Keratinocyte (primary cell): ENCODE data around the gene ERC2. TPM values are rescaled to one million over a fixed set of nuclear protein-coding genes. Genes with fewer than 3 reads are reported as not detected.

Source experiments
- DNase-seq: peaks from one replicate; pipeline ENCODE4 v3.0.0-alpha.2; 2011; ENCODE audit warnings: low read depth, missing footprints, low spot score
- FAIRE-seq: peaks from 2 replicates; lab custom pipeline; 2011; peaks lifted over from hg19 to GRCh38; lab: Jason Lieb, UNC
- H2AFZ ChIP-seq: 2 replicates; pipeline ENCODE4 v1.6.0; 2012; ENCODE audit warnings: low read length, control low read depth, inconsistent platforms; ENCODE audit not compliant: control insufficient read depth
- H3K27ac ChIP-seq: 2 replicates; pipeline ENCODE4 v1.5.1; 2011; ENCODE audit warnings: low read length; ENCODE audit not compliant: control insufficient read depth, insufficient read depth
- H3K27me3 ChIP-seq: 3 replicates; pipeline ENCODE4 v1.6.0; 2011; ENCODE audit warnings: low read length; ENCODE audit not compliant: control insufficient read depth, insufficient read depth; ENCODE audit errors: extremely low read depth
- H3K36me3 ChIP-seq, 2 experiments: 2 replicates in 1 of 2; 3 replicates in 1 of 2; pipeline ENCODE4 v1.5.1; 2011; ENCODE audit warnings: low read length in 2 of 2, mild to moderate bottlenecking in 1 of 2; ENCODE audit not compliant: control insufficient read depth in 2 of 2, insufficient read depth in 2 of 2; ENCODE audit errors: extremely low read depth in 1 of 2
- H3K4me1 ChIP-seq: 3 replicates; pipeline ENCODE4 v1.5.1; 2011; ENCODE audit warnings: low read length; ENCODE audit not compliant: control insufficient read depth, insufficient read depth; ENCODE audit errors: extremely low read depth
- H3K4me2 ChIP-seq: 3 replicates; pipeline ENCODE4 v1.6.0; 2011; ENCODE audit warnings: low read depth, low read length; ENCODE audit not compliant: control insufficient read depth, insufficient read depth; ENCODE audit errors: extremely low read depth
- H3K4me3 ChIP-seq, 3 experiments: fragments of 200-600 bp in 1 of 3; sonication (generic) in 1 of 3; 2 replicates in 2 of 3; 3 replicates in 1 of 3; pipeline ENCODE4 v1.5.1; 2011 to 2016; ENCODE audit warnings: low read length in 3 of 3, mild to moderate bottlenecking in 3 of 3, control low read depth in 2 of 3, inconsistent platforms in 1 of 3, low read depth in 1 of 3, mixed read lengths in 1 of 3, mixed run types in 1 of 3, moderate library complexity in 1 of 3; ENCODE audit not compliant: control insufficient read depth in 2 of 3, insufficient read depth in 2 of 3; ENCODE audit errors: extremely low read depth in 1 of 3
- H3K79me2 ChIP-seq: 2 replicates; pipeline ENCODE4 v1.6.0; 2012; ENCODE audit warnings: low read length; ENCODE audit not compliant: control insufficient read depth, insufficient read depth
- H3K9ac ChIP-seq: 3 replicates; pipeline ENCODE4 v1.6.0; 2011; ENCODE audit warnings: low read length; ENCODE audit not compliant: control insufficient read depth, insufficient read depth; ENCODE audit errors: extremely low read depth
- H3K9me1 ChIP-seq: 3 replicates; pipeline ENCODE4 v1.6.0; 2011; ENCODE audit warnings: low read length; ENCODE audit not compliant: control insufficient read depth, insufficient read depth; ENCODE audit errors: extremely low read depth
- H3K9me3 ChIP-seq: 2 replicates; pipeline ENCODE4 v1.5.1; 2012; ENCODE audit warnings: low read depth, low read length; ENCODE audit not compliant: control insufficient read depth
- H4K20me1 ChIP-seq: 3 replicates; pipeline ENCODE4 v1.6.0; 2011; ENCODE audit warnings: low read length; ENCODE audit not compliant: control insufficient read depth, insufficient read depth; ENCODE audit errors: extremely low read depth
- EZH2 ChIP-seq: IDR thresholded peaks from one replicate; pipeline ENCODE4 v1.6.1; 2012; ENCODE audit warnings: inconsistent platforms, mild to moderate bottlenecking, low read length, moderate library complexity
- dilution Hi-C: fragments of 300-500 bp; cut with MboI; formaldehyde crosslinking; loops from one replicate; pipeline ENCODE4 v1.7.0; 2020; ENCODE audit warnings: low sequenced_read_pairs; ENCODE audit not compliant: extremely low pct_ligation_motif_present
- polyA plus RNA-seq, 5 experiments: library from polyadenylated mRNA; depleted of rRNA in 3 of 5; stranded (reverse) in 3 of 5; stranded (forward) in 1 of 5; unstranded in 1 of 5; fragments of >200 nt; gene quantifications; 1 replicate in 1 of 5; 2 replicates in 3 of 5; 3 replicates in 1 of 5; pipeline versions ENCODE4 v1.2.1 to v1.2.3, GENCODE V29; 2011 to 2012; ENCODE audit warnings: missing spikeins in 2 of 5, low read depth in 1 of 5, low replicate concordance in 1 of 5
- TF ChIP-seq, protein P1 (sequence below), 3 experiments: IDR thresholded peaks in 1 of 3; conservative IDR thresholded peaks in 1 of 3; optimal IDR thresholded peaks in 1 of 3; 2 replicates in 2 of 3; 3 replicates in 1 of 3; pipeline versions ENCODE3 to v1.5.1; 2011; ENCODE audit warnings: low read length in 3 of 3, mild to moderate bottlenecking in 3 of 3, moderate library complexity in 2 of 3, control low read depth in 1 of 3, inconsistent platforms in 1 of 3; ENCODE audit not compliant: insufficient read depth in 2 of 3; ENCODE audit errors: extremely low read depth in 1 of 3

Gene ERC2
- polyA plus RNA-seq, 1 donor (not counting 4 experiments of a cell fraction or from before 2014, with no cell fraction given) = 0.08 TPM

DNA sequence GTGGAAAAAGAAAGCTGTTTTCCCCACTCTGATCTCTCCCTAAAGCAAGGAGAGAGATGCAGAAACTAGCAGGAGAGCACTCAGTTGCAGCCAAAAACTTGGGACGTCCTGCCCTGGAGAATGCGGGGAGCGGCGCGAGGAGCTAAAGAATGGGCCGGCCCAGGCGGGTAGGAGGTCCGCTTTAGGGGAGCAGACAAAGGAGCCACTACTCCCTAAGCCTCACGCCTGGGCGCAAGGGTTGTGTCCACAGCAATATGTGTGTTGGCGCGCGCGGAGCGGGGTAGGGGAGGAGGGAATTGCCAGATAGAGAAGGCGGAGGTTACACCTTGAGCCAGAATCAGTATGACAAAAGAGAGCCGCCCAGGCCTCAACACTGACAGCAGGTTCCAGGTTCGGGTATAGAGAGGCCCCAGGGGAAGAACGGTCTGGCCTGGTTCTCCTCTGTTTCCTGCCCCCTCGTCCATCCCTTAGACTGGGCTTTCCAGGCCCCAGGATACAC lies 984.0 kb downstream of the ERC2 start:
- Histone ChIP-seq H3K79me2 (peaks cover 77% of the 10 kb centered on the region), H3K36me3 (peaks cover 0 to 5% of the 10 kb centered on the region in 2 experiments), H3K4me1 (peaks cover 36% of the 10 kb centered on the region), H3K9ac (no peak overlapping the region), H3K4me2 (peak overlapping the region; percentile 80), H3K9me1 (no peaks in the 10 kb centered on the region), H2AFZ (no peak overlapping the region), H3K4me3 (peak overlapping the region in 2 of 3 experiments; percentile 48 to 72), H4K20me1 (no peaks in the 10 kb centered on the region), H3K27ac (no peak overlapping the region), H3K9me3 (no peaks in the 10 kb centered on the region), H3K27me3 (no peaks in the 10 kb centered on the region)
- FAIRE-seq (no peak), DNase-seq (no peak)
- dilution Hi-C loops = loop anchor here (25.0 kb wide), 2 partner anchors 253 to 403 kb away; no protein-coding TSS in a partner anchor
- TF ChIP-seq, protein P1, sequence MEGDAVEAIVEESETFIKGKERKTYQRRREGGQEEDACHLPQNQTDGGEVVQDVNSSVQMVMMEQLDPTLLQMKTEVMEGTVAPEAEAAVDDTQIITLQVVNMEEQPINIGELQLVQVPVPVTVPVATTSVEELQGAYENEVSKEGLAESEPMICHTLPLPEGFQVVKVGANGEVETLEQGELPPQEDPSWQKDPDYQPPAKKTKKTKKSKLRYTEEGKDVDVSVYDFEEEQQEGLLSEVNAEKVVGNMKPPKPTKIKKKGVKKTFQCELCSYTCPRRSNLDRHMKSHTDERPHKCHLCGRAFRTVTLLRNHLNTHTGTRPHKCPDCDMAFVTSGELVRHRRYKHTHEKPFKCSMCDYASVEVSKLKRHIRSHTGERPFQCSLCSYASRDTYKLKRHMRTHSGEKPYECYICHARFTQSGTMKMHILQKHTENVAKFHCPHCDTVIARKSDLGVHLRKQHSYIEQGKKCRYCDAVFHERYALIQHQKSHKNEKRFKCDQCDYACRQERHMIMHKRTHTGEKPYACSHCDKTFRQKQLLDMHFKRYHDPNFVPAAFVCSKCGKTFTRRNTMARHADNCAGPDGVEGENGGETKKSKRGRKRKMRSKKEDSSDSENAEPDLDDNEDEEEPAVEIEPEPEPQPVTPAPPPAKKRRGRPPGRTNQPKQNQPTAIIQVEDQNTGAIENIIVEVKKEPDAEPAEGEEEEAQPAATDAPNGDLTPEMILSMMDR (optimal IDR thresholded peaks at IDR 0.05 in 1 of 3, IDR thresholded peaks at IDR 0.05 in 1 of 3, conservative IDR thresholded peaks at IDR 0.05 in 1 of 3; ENCODE audit: extremely low read depth in 1 of 3, insufficient read depth in 2 of 3, low read length in 3 of 3) = no peak
- TF ChIP-seq EZH2 = no peak

DNA sequence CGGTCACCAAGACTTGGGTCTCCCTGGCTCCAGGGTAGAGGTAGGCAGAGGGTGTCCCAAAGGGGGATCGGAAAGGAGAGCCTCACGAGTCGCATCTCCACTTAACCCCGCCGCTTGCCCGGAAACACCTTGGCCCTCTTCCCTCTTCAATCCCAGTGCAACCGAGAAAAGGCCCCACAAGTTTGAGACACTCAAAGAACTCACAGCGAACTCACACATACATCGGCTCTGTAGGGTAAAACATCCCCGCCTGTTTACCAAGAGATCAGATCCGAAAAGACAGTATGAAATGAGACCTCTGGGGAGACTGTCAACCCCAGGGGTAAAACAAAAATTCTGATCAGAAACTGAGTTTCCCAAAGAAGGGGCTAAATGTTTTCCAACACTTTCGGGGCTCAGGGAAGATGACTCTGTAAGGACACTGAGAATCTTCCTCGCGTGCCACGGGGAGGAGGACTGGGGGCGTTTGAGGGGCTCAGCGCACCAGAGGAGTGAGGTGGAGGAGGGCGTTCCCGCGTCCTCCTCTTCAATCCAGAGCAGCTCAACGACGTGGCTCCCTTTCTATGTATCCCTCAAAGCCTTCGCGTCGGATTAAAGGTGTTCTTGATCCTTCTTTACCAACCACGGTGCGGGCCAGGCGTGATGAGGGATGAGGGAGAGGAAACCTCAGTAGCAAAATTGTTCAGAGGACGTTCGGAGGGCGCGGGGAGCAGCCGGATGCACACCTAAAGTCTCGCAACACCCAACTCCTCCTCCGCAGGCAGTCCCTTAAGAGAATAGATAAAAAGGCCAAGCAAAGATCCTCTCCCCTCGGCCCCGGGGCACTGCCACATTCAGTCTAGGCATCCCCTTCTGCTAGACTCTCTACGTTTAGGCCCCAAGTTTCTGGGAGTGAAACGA lies 984.8 kb downstream of the ERC2 start:
- Histone ChIP-seq H3K27ac (no peak overlapping the region), H4K20me1 (no peaks in the 10 kb centered on the region), H3K4me2 (peak overlapping the region; percentile 95), H3K79me2 (peaks cover 76% of the 10 kb centered on the region), H3K27me3 (no peaks in the 10 kb centered on the region), H2AFZ (no peak overlapping the region), H3K4me1 (peaks cover 28% of the 10 kb centered on the region), H3K9ac (no peak overlapping the region), H3K9me3 (no peaks in the 10 kb centered on the region), H3K36me3 (peaks cover 0 to 5% of the 10 kb centered on the region in 2 experiments), H3K9me1 (no peaks in the 10 kb centered on the region), H3K4me3 (no peak overlapping the region)
- dilution Hi-C loops = loop anchor here (25.0 kb wide), 2 partner anchors 254 to 404 kb away; no protein-coding TSS in a partner anchor
- FAIRE-seq (no peak), DNase-seq (no peak)
- TF ChIP-seq EZH2 = no peak
- TF ChIP-seq, protein P1 (optimal IDR thresholded peaks at IDR 0.05 in 1 of 3, IDR thresholded peaks at IDR 0.05 in 1 of 3, conservative IDR thresholded peaks at IDR 0.05 in 1 of 3; ENCODE audit: extremely low read depth in 1 of 3, insufficient read depth in 2 of 3, low read length in 3 of 3) = no peak
